Measurements from ENCODE around the gene ZNF576. TPM values are rescaled to one million over a fixed set of nuclear protein-coding genes. Genes with fewer than 3 reads are reported as not detected.

The ZNF576 gene
- total and polyA plus RNA-seq, 4 donors = 6.9 to 14.9 (median 10.9) TPM

- no peak overlapping the region for H3K27ac ChIP-seq (ENCODE audit: low read depth in 1 of 2, low read length in 2 of 2)
- peaks cover 2 to 6% (median 4%) of the 10 kb centered on the region in 4 donors for H3K36me3 ChIP-seq (ENCODE audit: control insufficient read depth in 4 of 4, insufficient read depth in 3 of 4, low read depth in 1 of 4, low read length in 3 of 4)
- H3K9me3 ChIP-seq (ENCODE audit: control insufficient read depth in 4 of 4, low read length in 3 of 4) = no peaks in the 10 kb centered on the region
- H3K4me1 ChIP-seq (ENCODE audit: control insufficient read depth in 4 of 4, insufficient read depth in 4 of 4, low read length in 3 of 4) = no peaks in the 10 kb centered on the region
- DNase-seq (ENCODE audit: low spot score) = no peak
- H3K4me3 ChIP-seq (ENCODE audit: low read depth in 1 of 3, low read length in 3 of 3) = no peak overlapping the region
- no peaks in the 10 kb centered on the region for H3K27me3 ChIP-seq (ENCODE audit: control insufficient read depth in 4 of 4, insufficient read depth in 4 of 4, low read length in 3 of 4)
- 80% methylated on average over 7 of the region's 7 CpGs for WGBS
- no peak for TF ChIP-seq YY1 (IDR thresholded peaks at IDR 0.05)
- TF ChIP-seq JUND (IDR thresholded peaks at IDR 0.05) = no peak
- no peak overlapping the region for H3K9ac ChIP-seq (ENCODE audit: low read depth in 1 of 2, low read length in 2 of 2)
Measured at GRCh38 chr19:43605875-43606568, 9.6 kb downstream of the ZNF576 start.

DNA sequence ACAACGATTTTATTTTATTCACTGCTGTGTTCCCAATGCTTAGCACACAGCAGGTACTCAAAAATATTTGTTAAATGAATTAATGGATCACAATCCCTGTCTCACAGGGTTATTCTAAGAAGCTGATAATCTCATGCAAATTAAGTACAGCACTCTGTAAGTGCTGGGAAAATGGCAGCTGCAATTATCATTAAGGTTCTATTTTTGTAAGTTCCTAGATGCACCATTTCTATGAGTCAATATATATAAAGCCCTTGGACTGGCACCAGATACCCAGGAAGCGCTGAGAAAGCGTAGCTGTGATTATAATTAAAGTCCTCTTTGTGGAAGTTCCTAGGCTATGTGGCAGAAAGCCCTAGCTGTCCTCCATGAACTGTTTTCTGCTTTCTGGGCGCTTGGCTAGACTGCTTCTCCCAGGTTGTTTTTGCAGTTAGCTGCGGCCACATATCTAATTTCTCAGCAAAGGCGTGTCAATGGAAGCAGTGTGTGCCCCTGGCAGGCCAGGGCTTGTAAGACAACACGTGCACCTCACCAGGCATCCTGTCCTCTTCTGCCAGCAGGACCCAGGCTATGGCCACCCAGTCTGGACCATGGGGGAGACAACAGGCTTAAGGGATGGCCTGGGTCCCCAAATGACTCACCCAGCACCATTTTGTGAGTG is 10.3 kb downstream of the ZNF576 start:
- Histone ChIP-seq H3K9ac (ENCODE audit: low read depth in 1 of 2, low read length in 2 of 2) (no peak overlapping the region), H3K4me3 (ENCODE audit: low read depth in 1 of 3, low read length in 3 of 3) (no peak overlapping the region), H3K36me3 (ENCODE audit: control insufficient read depth in 4 of 4, insufficient read depth in 3 of 4, low read depth in 1 of 4, low read length in 3 of 4) (peaks cover 0 to 6% (median 1%) of the 10 kb centered on the region in 4 donors), H3K4me1 (ENCODE audit: control insufficient read depth in 4 of 4, insufficient read depth in 4 of 4, low read length in 3 of 4) (no peaks in the 10 kb centered on the region), H3K27me3 (ENCODE audit: control insufficient read depth in 4 of 4, insufficient read depth in 4 of 4, low read length in 3 of 4) (no peaks in the 10 kb centered on the region), H3K27ac (ENCODE audit: low read depth in 1 of 2, low read length in 2 of 2) (no peak overlapping the region), H3K9me3 (ENCODE audit: control insufficient read depth in 4 of 4, low read length in 3 of 4) (no peaks in the 10 kb centered on the region)
- no peak for DNase-seq (ENCODE audit: low spot score)
- 94% methylated on average over 7 of the region's 7 CpGs for WGBS
- no peak for TF ChIP-seq TAF1 (conservative IDR thresholded peaks at IDR 0.05)
- TF ChIP-seq JUND (IDR thresholded peaks at IDR 0.05) = no peak
- no peak for TF ChIP-seq REST (IDR thresholded peaks at IDR 0.05)
- TF ChIP-seq EGR1 (IDR thresholded peaks at IDR 0.05; ENCODE audit: low read depth in 2 of 2) = no peak
- no peak for TF ChIP-seq YY1 (IDR thresholded peaks at IDR 0.05)

DNA sequence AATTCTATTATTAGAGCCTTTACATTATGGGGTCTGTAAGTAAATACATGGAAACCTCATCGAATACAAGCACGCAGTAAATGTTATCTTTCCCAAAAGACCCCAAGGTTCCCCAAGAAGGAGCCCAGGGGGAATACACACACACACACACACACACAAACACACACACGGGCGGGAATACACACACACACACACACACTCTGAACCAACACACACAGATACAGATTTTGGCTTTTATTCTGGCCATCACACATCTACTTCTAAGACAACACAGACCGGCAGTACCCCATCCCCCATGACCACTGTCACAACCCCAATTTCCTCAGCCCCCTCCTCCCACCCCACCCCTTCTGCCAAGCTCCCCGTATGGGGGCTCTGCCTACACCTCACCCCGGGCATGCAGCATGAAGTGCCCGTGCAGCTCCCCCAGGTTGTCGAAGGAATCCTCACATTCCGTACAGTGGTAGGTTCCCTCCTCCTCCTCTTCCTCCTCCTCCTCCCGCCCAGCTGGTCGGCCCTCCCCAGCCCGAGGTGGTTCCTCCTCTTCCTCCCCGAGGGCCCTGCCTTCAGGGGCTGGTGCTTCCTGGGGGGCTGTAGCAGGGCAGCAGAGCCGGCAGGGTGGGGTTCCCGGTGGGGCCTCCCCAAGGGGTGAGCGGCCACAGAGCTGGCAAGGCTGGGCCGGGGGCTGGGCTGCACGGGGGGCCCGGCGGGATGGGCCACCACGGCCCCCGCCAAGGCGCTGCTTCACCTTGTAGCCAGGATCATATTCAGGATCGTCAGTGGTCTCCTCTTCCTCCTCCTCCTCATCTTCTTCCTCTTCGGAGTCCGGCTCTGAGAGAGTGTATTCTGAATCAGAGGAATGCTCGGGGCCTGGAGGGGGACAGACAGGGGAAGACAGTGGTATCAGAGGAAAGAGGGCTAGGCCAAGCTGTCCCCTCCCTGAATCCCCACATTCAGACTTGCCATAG is 11.1 kb downstream of the ZNF576 start:
- Histone ChIP-seq H3K9ac (ENCODE audit: low read depth in 1 of 2, low read length in 2 of 2) (no peak overlapping the region), H3K9me3 (ENCODE audit: control insufficient read depth in 4 of 4, low read length in 3 of 4) (no peaks in the 10 kb centered on the region), H3K4me1 (ENCODE audit: control insufficient read depth in 4 of 4, insufficient read depth in 4 of 4, low read length in 3 of 4) (no peaks in the 10 kb centered on the region), H3K27me3 (ENCODE audit: control insufficient read depth in 4 of 4, insufficient read depth in 4 of 4, low read length in 3 of 4) (no peaks in the 10 kb centered on the region), H3K36me3 (ENCODE audit: control insufficient read depth in 4 of 4, insufficient read depth in 3 of 4, low read depth in 1 of 4, low read length in 3 of 4) (peaks cover 0 to 7% (median 2%) of the 10 kb centered on the region in 4 donors), H3K4me3 (ENCODE audit: low read depth in 1 of 3, low read length in 3 of 3) (no peak overlapping the region), H3K27ac (ENCODE audit: low read depth in 1 of 2, low read length in 2 of 2) (no peak overlapping the region)
- WGBS = 86% methylated on average over 28 of the region's 28 CpGs
- TF ChIP-seq FOXA1 (IDR thresholded peaks at IDR 0.05) = no peak
- TF ChIP-seq EGR1 (IDR thresholded peaks at IDR 0.05; ENCODE audit: low read depth in 2 of 2) = no peak
- no peak for TF ChIP-seq RAD21 (IDR thresholded peaks at IDR 0.05)
- no peak for TF ChIP-seq RXRA (IDR thresholded peaks at IDR 0.05)
- TF ChIP-seq GABPA (IDR thresholded peaks at IDR 0.05 in 1 of 2, conservative IDR thresholded peaks at IDR 0.05 in 1 of 2) = no peak
- no peak for TF ChIP-seq HNF4G (IDR thresholded peaks at IDR 0.05)
- TF ChIP-seq NR2F2 (IDR thresholded peaks at IDR 0.05) = no peak
- TF ChIP-seq SP1 (IDR thresholded peaks at IDR 0.05) = no peak
- no peak for TF ChIP-seq YY1 (IDR thresholded peaks at IDR 0.05)
- DNase-seq (ENCODE audit: low spot score) = no peak
